Stimulated activated CD8-positive, alpha-beta memory T cell treated with anti-CD3 and anti-CD28 coated beads, Interleukin-4, amount 100 ng/mL, for 1 hour (primary cell): Measurements from ENCODE around the gene PITRM1.
A peak's percentile ranks its signal among the peaks of the same experiment; 100 is the strongest.
"Not testable (repeated sequence)": the region's sequence is repeated elsewhere in the genome, so short reads cannot be mapped to it uniquely, and the experiment has no call there.

Source experiments
- DNase-seq, 2 donors: peaks; one replicate each; pipeline ENCODE4 v3.0.0-alpha.2; 2020; ENCODE audit warnings: low read depth in 2 of 2, low spot score in 1 of 2

The PITRM1 gene

GRCh38 chr10:3199488-3199887, 26.9 kb upstream of the PITRM1 start:
- no peak for DNase-seq

- no peak for DNase-seq
Observed at GRCh38 chr10:3198900-3199299, 26.3 kb upstream of the PITRM1 start.

GRCh38 chr10:3197348-3198003, 24.9 kb upstream of the PITRM1 start:
- peak; percentile 35 to 42 for DNase-seq

GRCh38 chr10:3196958-3197347, 24.4 kb upstream of the PITRM1 start:
- no peak for DNase-seq

- DNase-seq = no peak
Observed at GRCh38 chr10:3196482-3196881, 23.9 kb upstream of the PITRM1 start.

- no peak for DNase-seq
Observed at GRCh38 chr10:3195726-3196125, 23.1 kb upstream of the PITRM1 start.

- no peak for DNase-seq
Observed at GRCh38 chr10:3195286-3195685, 22.7 kb upstream of the PITRM1 start.

- DNase-seq = no peak
Observed at GRCh38 chr10:3194871-3195270, 22.3 kb upstream of the PITRM1 start.

- DNase-seq = no peak
Observed at GRCh38 chr10:3193751-3194150, 21.2 kb upstream of the PITRM1 start.

- DNase-seq = no peak
Observed at GRCh38 chr10:3192856-3193635, 20.5 kb upstream of the PITRM1 start.

- DNase-seq = no peak
Observed at GRCh38 chr10:3190817-3191216, 18.2 kb upstream of the PITRM1 start.

GRCh38 chr10:3187229-3187628, 14.6 kb upstream of the PITRM1 start:
- not testable (repeated sequence) for DNase-seq

GRCh38 chr10:3186368-3186767, 13.8 kb upstream of the PITRM1 start:
- DNase-seq = no peak

GRCh38 chr10:3185386-3185785, 12.8 kb upstream of the PITRM1 start:
- DNase-seq = no peak

GRCh38 chr10:3180355-3181025, 7.9 kb upstream of the PITRM1 start:
- DNase-seq = no peak

GRCh38 chr10:3179174-3179573, 6.6 kb upstream of the PITRM1 start:
- DNase-seq = no peak

- DNase-seq = no peak
Observed at GRCh38 chr10:3178042-3178441, 5.5 kb upstream of the PITRM1 start.

GRCh38 chr10:3173171-3173878, 743 bp upstream of the PITRM1 start:
- peak in 1 of 2 donors; percentile 52 for DNase-seq

- peak in 1 of 2 donors; percentile 2 for DNase-seq
Observed at GRCh38 chr10:3172081-3172445, 519 bp downstream of the PITRM1 start.

GRCh38 chr10:3171488-3171887, 1.1 kb downstream of the PITRM1 start:
- DNase-seq = not testable (repeated sequence)

GRCh38 chr10:3169673-3170072, 2.9 kb downstream of the PITRM1 start:
- DNase-seq = no peak

- no peak for DNase-seq
Observed at GRCh38 chr10:3169271-3169670, 3.3 kb downstream of the PITRM1 start.
